Nasal cavity respiratory epithelium epithelial cell of viscerocranial mucosa (primary cell): Measurements from ENCODE around the gene DPH5. TPM values are rescaled to one million over a fixed set of nuclear protein-coding genes. Genes with fewer than 3 reads are reported as not detected.

Source experiments
- total RNA-seq: library from RNA; depleted of rRNA; stranded (reverse); fragments of >200 nt; gene quantifications from 2 replicates; pipeline ENCODE4 v1.2.3, GENCODE V29; 2014

The DPH5 gene, protein sequence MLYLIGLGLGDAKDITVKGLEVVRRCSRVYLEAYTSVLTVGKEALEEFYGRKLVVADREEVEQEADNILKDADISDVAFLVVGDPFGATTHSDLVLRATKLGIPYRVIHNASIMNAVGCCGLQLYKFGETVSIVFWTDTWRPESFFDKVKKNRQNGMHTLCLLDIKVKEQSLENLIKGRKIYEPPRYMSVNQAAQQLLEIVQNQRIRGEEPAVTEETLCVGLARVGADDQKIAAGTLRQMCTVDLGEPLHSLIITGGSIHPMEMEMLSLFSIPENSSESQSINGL
- total RNA-seq: 29.0 and 42.4 TPM in 2 replicates

DNA sequence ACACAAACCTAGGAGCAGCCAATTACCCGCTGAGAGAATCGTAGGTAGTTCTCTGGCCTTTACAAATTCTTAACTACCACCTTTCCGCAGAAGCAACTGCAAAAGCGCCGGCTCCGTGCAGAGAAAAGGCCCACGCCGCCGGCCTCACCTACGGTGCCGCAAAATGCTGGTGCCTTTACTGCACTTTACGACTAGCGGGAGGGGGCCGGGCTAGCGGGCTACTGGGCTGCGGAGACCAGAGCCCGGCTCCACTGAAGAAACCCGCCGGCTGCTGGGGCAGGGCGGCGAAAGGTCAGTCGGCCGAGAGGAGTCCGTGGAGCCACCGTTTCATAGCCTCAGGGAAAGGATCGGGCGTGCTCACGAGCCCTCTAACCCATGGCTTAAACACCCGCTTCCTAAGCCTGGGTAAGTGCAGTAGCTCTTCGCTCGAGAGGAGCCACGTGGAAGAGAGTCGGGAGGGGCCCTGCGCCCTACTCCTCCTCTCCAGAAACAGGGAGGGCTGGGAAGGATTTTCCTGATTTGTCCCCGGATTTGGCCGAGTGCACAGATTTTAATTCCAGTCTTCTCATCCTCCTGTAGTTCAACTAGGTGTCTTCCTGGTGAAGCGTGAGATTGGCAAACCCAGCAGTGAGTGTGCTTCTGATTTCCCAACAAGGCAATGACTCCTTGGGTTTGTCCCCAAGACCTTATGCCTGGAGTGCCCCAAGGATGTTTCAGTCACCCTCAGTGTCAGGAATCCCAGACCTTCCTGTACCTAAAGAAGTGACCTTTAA is at the start of gene DPH5:
DPH5 (minus strand) TSS at position 128 of the 773 bp plus-strand sequence. CDS start 341 bp downstream, outside the sequence.

Other genes with a start within 250 kb of the DPH5 start
- 2.7 and 7.4 TPM in 2 replicates for gene EXTL2, start 130.9 kb downstream of the DPH5 start, total RNA-seq
- 37.6 and 42.6 TPM in 2 replicates for gene SLC30A7, start 129.7 kb downstream of the DPH5 start, total RNA-seq
- 0.28 and 0.34 TPM in 2 replicates for gene S1PR1, start 211.2 kb upstream of the DPH5 start, total RNA-seq